Mesothelial cell of epicardium (in vitro differentiated cells): ENCODE measurements around the gene ZBTB34. TPM values are rescaled to one million over a fixed set of nuclear protein-coding genes. Genes with fewer than 3 reads are reported as not detected.
A peak's percentile ranks its signal among the peaks of the same experiment; 100 is the strongest.
"Not testable (repeated sequence)": the region's sequence is repeated elsewhere in the genome, so short reads cannot be mapped to it uniquely, and the experiment has no call there.

Experiments
- DNase-seq, 2 experiments: peaks; one replicate each; pipeline ENCODE4 v3.0.0; 2021; ENCODE audit warnings: low spot score in 2 of 2; ENCODE audit not compliant: unreplicated experiment in 2 of 2
- H3K27ac Mint-ChIP-seq: 2 replicates; pipeline ENCODE4 v1.8.0; 2021; ENCODE audit warnings: mixed read lengths
- H3K27me3 Mint-ChIP-seq: 2 replicates; pipeline ENCODE4 v1.8.0; 2021; ENCODE audit warnings: low read depth, mixed read lengths
- H3K36me3 Mint-ChIP-seq: 2 replicates; pipeline ENCODE4 v1.8.0; 2021; ENCODE audit warnings: mixed read lengths
- H3K4me1 Mint-ChIP-seq: 2 replicates; pipeline ENCODE4 v1.8.0; 2021; ENCODE audit warnings: mixed read lengths
- H3K4me3 Mint-ChIP-seq: 2 replicates; pipeline ENCODE4 v1.8.0; 2021; ENCODE audit warnings: mild to moderate bottlenecking, moderate library complexity, mixed read lengths
- H3K9me3 Mint-ChIP-seq: 2 replicates; pipeline ENCODE4 v1.8.0; 2021; ENCODE audit warnings: mixed read lengths
- total RNA-seq: library from RNA; stranded (reverse); gene quantifications from 3 replicates; pipeline ENCODE4 v1.2.1, GENCODE V29; 2021
- TF ChIP-seq, protein P1 (sequence below): fragments of 200-600 bp; sonication (generic); IDR thresholded peaks from one replicate; pipeline ENCODE4 v1.5.0; 2021; ENCODE audit warnings: antibody characterized with exemption; ENCODE audit not compliant: unreplicated experiment

Gene ZBTB34
- total RNA-seq, 1 donor from 2014 or later: 23.3 TPM

DNA sequence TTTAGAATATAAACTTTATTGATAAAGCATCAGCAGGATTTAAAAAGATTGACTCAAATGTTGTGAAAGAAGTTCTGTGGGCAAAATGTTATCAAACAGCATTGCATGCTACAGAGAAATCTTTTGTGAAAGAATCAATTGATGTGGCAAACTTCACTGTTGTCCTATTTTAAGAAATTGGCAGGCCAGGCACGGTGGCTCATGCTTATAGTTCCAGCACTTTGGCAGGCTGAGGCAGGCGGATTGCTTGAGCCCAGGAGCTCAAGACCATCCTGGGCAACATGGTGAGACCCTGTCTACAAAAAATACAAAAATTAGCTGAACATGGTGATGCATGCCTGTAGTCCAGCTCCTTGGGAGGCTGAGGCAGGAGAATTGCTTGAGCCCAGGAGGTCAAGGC, 38.2 kb upstream of the ZBTB34 start:
- Mint-ChIP-seq H3K27ac (no peak overlapping the region), H3K4me1 (no peaks in the 10 kb centered on the region), H3K9me3 (peaks cover 20% of the 10 kb centered on the region), H3K4me3 (no peak overlapping the region), H3K27me3 (no peaks in the 10 kb centered on the region), H3K36me3 (peaks cover 59% of the 10 kb centered on the region)
- TF ChIP-seq, protein P1, sequence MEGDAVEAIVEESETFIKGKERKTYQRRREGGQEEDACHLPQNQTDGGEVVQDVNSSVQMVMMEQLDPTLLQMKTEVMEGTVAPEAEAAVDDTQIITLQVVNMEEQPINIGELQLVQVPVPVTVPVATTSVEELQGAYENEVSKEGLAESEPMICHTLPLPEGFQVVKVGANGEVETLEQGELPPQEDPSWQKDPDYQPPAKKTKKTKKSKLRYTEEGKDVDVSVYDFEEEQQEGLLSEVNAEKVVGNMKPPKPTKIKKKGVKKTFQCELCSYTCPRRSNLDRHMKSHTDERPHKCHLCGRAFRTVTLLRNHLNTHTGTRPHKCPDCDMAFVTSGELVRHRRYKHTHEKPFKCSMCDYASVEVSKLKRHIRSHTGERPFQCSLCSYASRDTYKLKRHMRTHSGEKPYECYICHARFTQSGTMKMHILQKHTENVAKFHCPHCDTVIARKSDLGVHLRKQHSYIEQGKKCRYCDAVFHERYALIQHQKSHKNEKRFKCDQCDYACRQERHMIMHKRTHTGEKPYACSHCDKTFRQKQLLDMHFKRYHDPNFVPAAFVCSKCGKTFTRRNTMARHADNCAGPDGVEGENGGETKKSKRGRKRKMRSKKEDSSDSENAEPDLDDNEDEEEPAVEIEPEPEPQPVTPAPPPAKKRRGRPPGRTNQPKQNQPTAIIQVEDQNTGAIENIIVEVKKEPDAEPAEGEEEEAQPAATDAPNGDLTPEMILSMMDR: no peak
- no peak for DNase-seq

DNA sequence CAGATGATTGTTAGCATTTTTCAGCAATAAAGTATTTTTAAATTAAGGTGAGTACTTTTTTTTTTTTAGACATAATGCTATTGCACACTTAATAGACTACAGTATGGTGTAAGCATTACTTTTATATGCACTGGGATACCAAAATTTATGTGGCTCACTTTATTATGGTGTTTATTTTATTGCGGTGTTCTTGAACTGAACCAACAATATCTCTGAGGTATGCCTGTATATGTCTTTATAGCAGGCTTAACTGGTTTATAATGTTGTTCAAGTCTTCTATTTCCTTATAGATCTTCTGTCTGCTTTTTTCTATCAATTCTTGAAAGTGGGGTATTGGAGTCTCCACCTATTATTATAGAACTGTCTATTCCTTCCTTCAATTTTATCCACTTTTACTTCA, 37.6 kb upstream of the ZBTB34 start:
- Mint-ChIP-seq H3K27me3 (no peaks in the 10 kb centered on the region), H3K27ac (no peak overlapping the region), H3K4me1 (no peaks in the 10 kb centered on the region), H3K36me3 (peaks cover 56% of the 10 kb centered on the region), H3K4me3 (no peak overlapping the region), H3K9me3 (peaks cover 17% of the 10 kb centered on the region)
- TF ChIP-seq, protein P1: no peak
- no peak for DNase-seq

- not testable (repeated sequence) for DNase-seq, H3K27me3 Mint-ChIP-seq, H3K4me3 Mint-ChIP-seq, H3K4me1 Mint-ChIP-seq, H3K27ac Mint-ChIP-seq, H3K9me3 Mint-ChIP-seq
- H3K36me3 Mint-ChIP-seq: peaks cover 46% of the 10 kb centered on the region
Observed at GRCh38 chr9:126824052-126824451, 36.4 kb upstream of the ZBTB34 start.

- peaks cover 2% of the 10 kb centered on the region for H3K4me1 Mint-ChIP-seq
- no peak overlapping the region for H3K27ac Mint-ChIP-seq
- TF ChIP-seq, protein P1: no peak
- no peak overlapping the region for H3K4me3 Mint-ChIP-seq
- peaks cover 36% of the 10 kb centered on the region for H3K36me3 Mint-ChIP-seq
- H3K27me3 Mint-ChIP-seq: no peaks in the 10 kb centered on the region
- no peak for DNase-seq
- H3K9me3 Mint-ChIP-seq: no peaks in the 10 kb centered on the region
Observed at GRCh38 chr9:126827227-126827626, 33.2 kb upstream of the ZBTB34 start.

DNA sequence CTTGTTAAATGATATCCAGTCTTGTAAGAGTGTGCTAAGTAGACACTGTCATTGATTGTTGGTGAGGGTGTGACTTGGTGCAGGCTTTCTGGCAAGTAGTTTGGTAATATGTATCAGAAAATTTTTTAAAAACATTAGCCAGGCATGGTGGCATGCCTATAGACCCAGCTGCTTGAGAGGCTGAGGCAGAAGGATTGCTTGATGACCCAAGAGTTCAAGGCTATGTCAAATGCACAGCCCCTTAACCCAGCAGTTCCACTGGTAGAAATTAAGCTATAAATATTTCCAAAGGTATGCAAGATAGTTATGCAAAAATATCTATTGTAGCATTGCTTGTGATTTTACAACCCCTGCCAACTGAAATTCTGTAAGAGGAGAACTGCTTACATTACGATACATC, 31.4 kb upstream of the ZBTB34 start:
- Mint-ChIP-seq H3K4me3 (no peak overlapping the region), H3K4me1 (peaks cover 2% of the 10 kb centered on the region), H3K27me3 (no peaks in the 10 kb centered on the region), H3K36me3 (peaks cover 44% of the 10 kb centered on the region), H3K27ac (no peak overlapping the region), H3K9me3 (no peaks in the 10 kb centered on the region)
- TF ChIP-seq, protein P1: no peak
- no peak for DNase-seq

- Mint-ChIP-seq H3K27me3 (no peaks in the 10 kb centered on the region), H3K36me3 (peaks cover 44% of the 10 kb centered on the region), H3K9me3 (no peaks in the 10 kb centered on the region), H3K4me1 (peaks cover 2% of the 10 kb centered on the region), H3K4me3 (no peak overlapping the region), H3K27ac (no peak overlapping the region)
- TF ChIP-seq, protein P1: no peak
- peak in 1 of 2 experiments; percentile 17 for DNase-seq
Observed at GRCh38 chr9:126830827-126831226, 29.6 kb upstream of the ZBTB34 start.
